Tibial nerve (tissue), 4 donors: ENCODE results near the gene MAN2B2. TPM values are rescaled to one million over a fixed set of nuclear protein-coding genes. Genes with fewer than 3 reads are reported as not detected.

Experiments used
- DNase-seq, 2 donors: peaks; one replicate each; pipeline ENCODE4 v3.0.0-alpha.2; 2019; ENCODE audit warnings: low spot score in 2 of 2
- H3K27ac ChIP-seq, 4 donors: fragments of 200-600 bp; sonication (generic) in 3 of 4; one replicate each; pipeline ENCODE4 v1.5.1; 2017 to 2019; ENCODE audit warnings: mild to moderate bottlenecking in 1 of 4
- H3K27me3 ChIP-seq, 2 donors: fragments of 200-600 bp; sonication (generic) in 1 of 2; one replicate each; pipeline versions ENCODE4 v1.5.1 to v1.6.0; 2017 to 2019
- H3K36me3 ChIP-seq, 3 donors: fragments of 200-600 bp; sonication (generic); one replicate each; pipeline ENCODE4 v1.5.1; 2018 to 2019
- H3K4me1 ChIP-seq, 4 donors: fragments of 200-600 bp; sonication (generic) in 3 of 4; one replicate each; pipeline ENCODE4 v1.5.1; 2017 to 2019
- H3K4me3 ChIP-seq, 4 donors: fragments of 200-600 bp; sonication (generic) in 3 of 4; one replicate each; pipeline ENCODE4 v1.5.1; 2017 to 2019; ENCODE audit warnings: mild to moderate bottlenecking in 1 of 4, moderate library complexity in 1 of 4
- H3K9me3 ChIP-seq, 4 donors: fragments of 200-600 bp; sonication (generic) in 3 of 4; one replicate each; pipeline ENCODE4 v1.5.1; 2017 to 2019
- CTCF ChIP-seq, 5 experiments: fragments of 200-600 bp in 3 of 5; fragments of 450-650 bp in 2 of 5; sonication (generic) in 3 of 5; IDR thresholded peaks; one replicate each; pipeline ENCODE4 v1.5.1; 2016 to 2019; ENCODE audit warnings: antibody characterized with exemption in 5 of 5, mild to moderate bottlenecking in 3 of 5, moderate library complexity in 2 of 5
- EP300 ChIP-seq, 2 donors: sonication (generic); formaldehyde crosslinking; IDR thresholded peaks; one replicate each; pipeline ENCODE4 v1.6.1; 2017; ENCODE audit warnings: antibody characterized with exemption in 2 of 2, mild to moderate bottlenecking in 1 of 2
- POLR2A ChIP-seq, 2 donors: fragments of 450-650 bp; IDR thresholded peaks; one replicate each; pipeline ENCODE4 v1.6.1; 2017; ENCODE audit warnings: antibody characterized with exemption in 2 of 2, mild to moderate bottlenecking in 2 of 2, moderate library complexity in 2 of 2
- WGBS, 2 donors: methylation state at CpG; one replicate each; pipeline ENCODE4 v1.1.5; 2018; 5-methylcytosine and 5-hydroxymethylcytosine counted together
- total RNA-seq, 4 donors: library from RNA; depleted of rRNA; stranded (reverse); fragments of >200 nt; gene quantifications; one replicate each; pipeline ENCODE4 v1.1.0, GENCODE V29; 2016

The MAN2B2 gene
- total RNA-seq, 4 donors from 2014 or later, result 33.0 to 66.3 (median 44.6) TPM

DNA sequence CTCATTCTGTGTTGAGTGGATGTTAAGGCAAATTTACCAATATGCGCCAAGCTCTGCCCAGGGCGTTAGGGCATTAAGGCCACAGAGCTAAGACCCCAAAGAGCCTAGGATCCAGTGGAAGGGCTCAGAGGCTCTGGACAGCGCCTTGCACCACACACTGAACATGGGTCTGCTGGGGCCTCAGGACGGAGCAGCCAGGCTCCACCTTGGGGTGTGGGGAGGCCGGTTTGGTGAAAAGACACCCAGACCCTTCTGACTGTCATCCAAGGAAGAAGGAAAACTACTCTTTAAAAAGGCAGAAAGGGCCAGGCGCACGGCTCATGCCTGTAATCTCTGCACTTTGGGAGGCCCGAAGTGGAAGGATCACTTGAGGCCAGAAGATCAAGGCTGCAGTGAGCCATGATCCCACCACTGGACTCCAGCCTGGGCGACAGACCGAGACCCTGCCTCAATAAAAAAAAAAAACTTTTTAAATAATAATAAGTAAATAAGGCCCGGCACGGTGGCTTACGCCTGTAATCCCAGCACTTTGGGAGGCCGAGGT lies 64.2 kb downstream of the MAN2B2 start:
- TF ChIP-seq CTCF (IDR thresholded peaks at IDR 0.05) (no peak), EP300 (IDR thresholded peaks at IDR 0.05) (no peak), POLR2A (IDR thresholded peaks at IDR 0.05) (no peak)
- Histone ChIP-seq H3K4me3 (peak overlapping the region in 1 of 4 donors; percentile 77), H3K9me3 (no peaks in the 10 kb centered on the region), H3K27ac (no peak overlapping the region), H3K4me1 (peaks cover 5 to 38% (median 20%) of the 10 kb centered on the region in 4 donors), H3K27me3 (no peaks in the 10 kb centered on the region), H3K36me3 (peaks cover 0 to 24% (median 0%) of the 10 kb centered on the region in 3 donors)
- no peak for DNase-seq
- 90 to 93% methylated on average over 14 of the region's 14 CpGs for WGBS, 2 donors

- TF ChIP-seq EP300 (IDR thresholded peaks at IDR 0.05) (peak; percentile 69 to 98), CTCF (IDR thresholded peaks at IDR 0.05) (no peak), POLR2A (IDR thresholded peaks at IDR 0.05) (peak; percentile 80 to 85)
- Histone ChIP-seq H3K27me3 (no peaks in the 10 kb centered on the region), H3K9me3 (no peaks in the 10 kb centered on the region), H3K36me3 (peaks cover 0 to 24% (median 0%) of the 10 kb centered on the region in 3 donors), H3K27ac (peak within 1 kb of the TSS; percentile 85 to 97 (median 92)), H3K4me1 (peaks cover 5 to 41% (median 23%) of the 10 kb centered on the region in 4 donors), H3K4me3 (peak within 1 kb of the TSS; percentile 70 to 85 (median 81))
- 0% methylated on average over 71 to 90 of the region's 90 CpGs for WGBS, 2 donors
- DNase-seq, result peak; percentile 90 to 92
Measured at GRCh38 chr4:6640292-6641163, 65.5 kb downstream of the MAN2B2 start, which contains the start of gene MRFAP1. Gene MRFAP1 (plus strand): TSS chr4:6640685. CDS start chr4:6640863, 178 bp downstream.

DNA sequence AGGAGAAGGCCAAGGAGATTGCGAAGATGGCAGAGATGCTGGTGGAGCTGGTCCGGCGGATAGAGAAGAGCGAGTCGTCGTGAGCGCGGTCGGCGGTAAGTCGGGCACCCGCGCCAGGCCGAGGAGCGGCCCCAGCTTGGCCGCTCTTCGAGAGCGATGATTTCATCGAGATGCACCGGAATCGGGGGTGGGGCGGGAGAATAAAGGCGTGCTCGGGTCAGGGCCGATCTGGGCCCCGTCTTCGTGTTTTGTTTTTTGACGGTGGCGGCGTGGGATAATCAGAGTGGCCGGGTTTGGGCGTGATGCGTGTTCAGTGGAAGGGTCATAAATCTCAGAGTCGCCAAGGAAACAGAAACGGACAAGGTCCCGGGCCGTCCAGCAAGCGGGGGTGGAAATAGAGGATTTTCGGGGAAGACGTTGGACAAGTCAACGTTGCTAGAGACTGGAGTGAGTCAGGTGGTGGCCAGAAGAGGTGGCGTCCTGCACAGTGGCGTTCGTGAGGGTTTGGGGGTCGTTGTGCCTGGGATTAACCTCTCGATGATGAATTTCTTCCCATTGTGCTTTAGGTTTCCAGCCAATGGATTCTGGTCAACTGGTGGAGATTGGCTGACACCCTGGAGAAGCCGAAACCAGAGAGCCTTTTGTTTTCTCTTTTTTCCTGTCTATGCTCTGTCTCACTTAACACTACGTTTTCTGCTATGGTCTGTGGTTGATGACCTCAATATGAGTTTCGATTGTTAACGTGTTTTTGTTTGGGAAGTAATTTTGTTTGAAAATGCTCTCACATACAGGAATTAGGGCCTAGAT lies 66.4 kb downstream of the MAN2B2 start:
- peak in 1 of 2 donors; percentile 35 for DNase-seq
- WGBS, 2 donors, result 1 to 2% methylated on average over 50 of the region's 50 CpGs
- no peaks in the 10 kb centered on the region for H3K9me3 ChIP-seq
- H3K4me1 ChIP-seq, result peaks cover 5 to 41% (median 23%) of the 10 kb centered on the region in 4 donors
- H3K4me3 ChIP-seq, result peak overlapping the region; percentile 70 to 85 (median 81)
- TF ChIP-seq EP300 (IDR thresholded peaks at IDR 0.05) (no peak), POLR2A (IDR thresholded peaks at IDR 0.05) (no peak), CTCF (IDR thresholded peaks at IDR 0.05) (no peak)
- H3K27me3 ChIP-seq, result no peaks in the 10 kb centered on the region
- H3K36me3 ChIP-seq, result peaks cover 0 to 24% (median 0%) of the 10 kb centered on the region in 3 donors
- peak overlapping the region; percentile 85 to 97 (median 92) for H3K27ac ChIP-seq

GRCh38 chr4:6641971-6642320 lies 67.0 kb downstream of the MAN2B2 start:
- Histone ChIP-seq H3K27ac (peak overlapping the region in 3 of 4 donors; percentile 91 to 97 (median 92)), H3K36me3 (peaks cover 0 to 24% (median 0%) of the 10 kb centered on the region in 3 donors), H3K4me1 (peaks cover 5 to 41% (median 23%) of the 10 kb centered on the region in 4 donors), H3K9me3 (no peaks in the 10 kb centered on the region), H3K27me3 (no peaks in the 10 kb centered on the region), H3K4me3 (peak overlapping the region; percentile 70 to 85 (median 81))
- 39 to 47% methylated on average over 5 of the region's 5 CpGs for WGBS, 2 donors
- TF ChIP-seq EP300 (IDR thresholded peaks at IDR 0.05) (no peak), CTCF (IDR thresholded peaks at IDR 0.05) (no peak), POLR2A (IDR thresholded peaks at IDR 0.05) (no peak)
- no peak for DNase-seq
